Measurements from ENCODE around the gene KCNN4.

The KCNN4 gene

DNA sequence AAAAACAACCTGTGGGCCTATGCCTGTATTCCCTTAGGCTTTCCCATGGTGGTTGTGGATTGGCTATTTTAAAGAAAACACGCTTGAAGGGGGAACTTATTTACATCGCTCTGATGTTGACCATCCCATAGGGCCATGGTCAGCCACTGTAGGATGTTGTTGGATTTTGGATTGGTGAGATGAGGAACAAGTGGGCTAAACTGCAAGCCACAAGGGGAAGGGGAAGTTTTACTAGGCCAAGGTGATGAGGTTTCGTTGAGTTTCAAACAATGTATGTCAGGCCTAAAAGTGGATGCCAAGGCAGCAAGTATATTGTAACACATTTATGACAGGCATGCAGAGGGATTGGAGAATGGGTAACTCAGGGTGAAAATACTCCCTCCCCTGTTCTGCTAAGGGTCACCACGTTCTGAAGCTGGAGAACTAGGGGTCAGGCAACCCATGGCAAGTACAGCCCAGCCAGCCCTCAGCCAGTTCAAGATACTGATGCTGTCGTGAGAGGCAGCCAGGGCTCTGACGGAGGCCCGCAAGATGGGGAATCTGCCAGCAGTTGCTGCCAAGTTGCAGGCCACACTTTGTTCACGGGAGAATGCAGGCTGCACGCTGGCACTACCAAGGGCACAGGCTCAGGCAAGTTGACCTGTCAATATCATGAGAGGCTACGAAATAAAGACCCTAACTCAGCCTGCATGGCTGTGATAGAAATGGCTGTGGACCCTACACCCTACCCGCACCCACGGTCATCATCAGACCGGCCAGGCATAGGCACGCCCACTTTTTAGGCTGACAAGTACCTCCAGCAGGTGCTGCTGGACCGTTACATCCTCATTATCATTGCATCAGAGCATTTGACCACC, 53.8 kb downstream of the KCNN4 start:
- peaks cover 31% of the 10 kb centered on the region for H3K36me3 ChIP-seq (replicated peaks; ENCODE audit: low read depth, low read length)
- H3K4me2 ChIP-seq (ENCODE audit: low read length), result no peak overlapping the region
- H3K4me3 ChIP-seq (ENCODE audit: low read length), result no peak overlapping the region
- no peak overlapping the region for H3K27ac ChIP-seq (ENCODE audit: low read length)
- no peaks in the 10 kb centered on the region for H4K20me1 ChIP-seq (ENCODE audit: insufficient read depth, low read length)
- no peak overlapping the region for H3K9ac ChIP-seq (ENCODE audit: low read length)
- no peak overlapping the region for H2AFZ ChIP-seq (ENCODE audit: low read depth, low read length)
- no peaks in the 10 kb centered on the region for H3K27me3 ChIP-seq (ENCODE audit: low read depth, low read length)
- TF ChIP-seq, protein P1, sequence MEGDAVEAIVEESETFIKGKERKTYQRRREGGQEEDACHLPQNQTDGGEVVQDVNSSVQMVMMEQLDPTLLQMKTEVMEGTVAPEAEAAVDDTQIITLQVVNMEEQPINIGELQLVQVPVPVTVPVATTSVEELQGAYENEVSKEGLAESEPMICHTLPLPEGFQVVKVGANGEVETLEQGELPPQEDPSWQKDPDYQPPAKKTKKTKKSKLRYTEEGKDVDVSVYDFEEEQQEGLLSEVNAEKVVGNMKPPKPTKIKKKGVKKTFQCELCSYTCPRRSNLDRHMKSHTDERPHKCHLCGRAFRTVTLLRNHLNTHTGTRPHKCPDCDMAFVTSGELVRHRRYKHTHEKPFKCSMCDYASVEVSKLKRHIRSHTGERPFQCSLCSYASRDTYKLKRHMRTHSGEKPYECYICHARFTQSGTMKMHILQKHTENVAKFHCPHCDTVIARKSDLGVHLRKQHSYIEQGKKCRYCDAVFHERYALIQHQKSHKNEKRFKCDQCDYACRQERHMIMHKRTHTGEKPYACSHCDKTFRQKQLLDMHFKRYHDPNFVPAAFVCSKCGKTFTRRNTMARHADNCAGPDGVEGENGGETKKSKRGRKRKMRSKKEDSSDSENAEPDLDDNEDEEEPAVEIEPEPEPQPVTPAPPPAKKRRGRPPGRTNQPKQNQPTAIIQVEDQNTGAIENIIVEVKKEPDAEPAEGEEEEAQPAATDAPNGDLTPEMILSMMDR (IDR thresholded peaks at IDR 0.05; ENCODE audit: low read depth, low read length), result no peak
- no peak for TF ChIP-seq EZH2phosphoT487 (IDR thresholded peaks at IDR 0.05; ENCODE audit: low read depth)
- H3K4me1 ChIP-seq (ENCODE audit: low read length), result peaks cover 14% of the 10 kb centered on the region
- H3K9me3 ChIP-seq (ENCODE audit: insufficient read depth, low read length), result no peaks in the 10 kb centered on the region
- H3K79me2 ChIP-seq (ENCODE audit: low read length), result no peaks in the 10 kb centered on the region

DNA sequence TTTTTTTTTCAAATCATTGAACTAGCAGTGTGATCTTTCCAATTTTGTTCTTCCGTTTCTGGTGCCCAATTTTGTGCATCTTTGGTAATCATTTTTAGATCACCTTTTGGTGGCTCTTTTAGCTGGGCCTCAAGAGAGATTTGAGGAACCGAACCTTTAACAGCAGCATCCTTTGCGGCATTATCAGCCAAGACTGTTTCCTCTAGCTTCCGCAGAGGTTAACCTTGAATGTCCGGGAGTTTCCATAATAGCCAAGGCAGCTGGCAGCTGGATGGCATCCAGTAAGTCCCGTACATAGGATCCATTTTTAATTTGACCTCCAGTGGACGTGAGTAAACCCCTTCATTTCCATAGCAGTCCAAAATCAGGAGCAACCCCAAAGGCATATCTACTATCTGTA, 55.3 kb downstream of the KCNN4 start:
- H3K4me3 ChIP-seq (ENCODE audit: low read length), result no peak overlapping the region
- no peak for TF ChIP-seq EZH2phosphoT487 (IDR thresholded peaks at IDR 0.05; ENCODE audit: low read depth)
- TF ChIP-seq, protein P1 (IDR thresholded peaks at IDR 0.05; ENCODE audit: low read depth, low read length), result no peak

DNA sequence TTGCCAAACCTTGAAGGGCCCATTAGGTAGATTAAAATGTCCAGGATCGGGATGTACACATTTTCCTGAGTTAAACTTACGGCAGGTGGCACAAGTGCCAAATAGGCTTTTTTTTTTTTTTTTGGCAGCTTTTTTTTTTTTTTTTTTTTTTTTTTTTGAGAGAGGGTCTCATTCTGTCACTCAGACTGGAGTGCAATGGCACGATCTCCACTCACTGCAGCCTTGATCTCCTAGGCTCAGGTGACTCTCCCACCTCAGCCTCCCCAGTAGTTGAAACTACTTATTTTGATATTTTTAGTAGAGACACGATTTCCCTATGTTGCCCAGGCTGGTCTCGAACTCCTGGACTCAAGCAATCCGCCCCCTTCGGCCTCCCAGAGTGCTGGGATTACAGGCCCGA, 55.9 kb downstream of the KCNN4 start:
- no peaks in the 10 kb centered on the region for H3K9me3 ChIP-seq (ENCODE audit: insufficient read depth, low read length)
- H3K27me3 ChIP-seq (ENCODE audit: low read depth, low read length), result no peaks in the 10 kb centered on the region
- 0 out of 2 replicates have a peak overlapping the region, but pooled peaks have one; percentile 4 for H3K9ac ChIP-seq (ENCODE audit: low read length)
- no peaks in the 10 kb centered on the region for H4K20me1 ChIP-seq (ENCODE audit: insufficient read depth, low read length)
- TF ChIP-seq, protein P1 (IDR thresholded peaks at IDR 0.05; ENCODE audit: low read depth, low read length), result no peak
- no peak for TF ChIP-seq EZH2phosphoT487 (IDR thresholded peaks at IDR 0.05; ENCODE audit: low read depth)
- H3K4me3 ChIP-seq (ENCODE audit: low read length), result no peak overlapping the region
- H3K79me2 ChIP-seq (ENCODE audit: low read length), result no peaks in the 10 kb centered on the region
- H3K36me3 ChIP-seq (replicated peaks; ENCODE audit: low read depth, low read length), result peaks cover 14% of the 10 kb centered on the region
- peaks cover 14% of the 10 kb centered on the region for H3K4me1 ChIP-seq (ENCODE audit: low read length)
- peak overlapping the region; percentile 32 for H3K4me2 ChIP-seq (ENCODE audit: low read length)
- H3K27ac ChIP-seq (ENCODE audit: low read length), result no peak overlapping the region
- no peak overlapping the region for H2AFZ ChIP-seq (ENCODE audit: low read depth, low read length)

More for the DNA sequence above, 55.3 kb downstream of the KCNN4 start:
- H3K79me2 ChIP-seq (ENCODE audit: low read length), result no peaks in the 10 kb centered on the region
- H3K27ac ChIP-seq (ENCODE audit: low read length), result no peak overlapping the region; the same call in 1 of the 2 replicates
- H2AFZ ChIP-seq (ENCODE audit: low read depth, low read length), result no peak overlapping the region
- no peaks in the 10 kb centered on the region for H3K27me3 ChIP-seq (ENCODE audit: low read depth, low read length)
- H3K9ac ChIP-seq (ENCODE audit: low read length), result 0 out of 2 replicates have a peak overlapping the region, but pooled peaks have one; percentile 4
- peaks cover 18% of the 10 kb centered on the region for H3K36me3 ChIP-seq (replicated peaks; ENCODE audit: low read depth, low read length)
- no peaks in the 10 kb centered on the region for H3K9me3 ChIP-seq (ENCODE audit: insufficient read depth, low read length)
- H3K4me2 ChIP-seq (ENCODE audit: low read length), result peak overlapping the region; percentile 32
- H3K4me1 ChIP-seq (ENCODE audit: low read length), result peaks cover 14% of the 10 kb centered on the region
- H4K20me1 ChIP-seq (ENCODE audit: insufficient read depth, low read length), result no peaks in the 10 kb centered on the region

DNA sequence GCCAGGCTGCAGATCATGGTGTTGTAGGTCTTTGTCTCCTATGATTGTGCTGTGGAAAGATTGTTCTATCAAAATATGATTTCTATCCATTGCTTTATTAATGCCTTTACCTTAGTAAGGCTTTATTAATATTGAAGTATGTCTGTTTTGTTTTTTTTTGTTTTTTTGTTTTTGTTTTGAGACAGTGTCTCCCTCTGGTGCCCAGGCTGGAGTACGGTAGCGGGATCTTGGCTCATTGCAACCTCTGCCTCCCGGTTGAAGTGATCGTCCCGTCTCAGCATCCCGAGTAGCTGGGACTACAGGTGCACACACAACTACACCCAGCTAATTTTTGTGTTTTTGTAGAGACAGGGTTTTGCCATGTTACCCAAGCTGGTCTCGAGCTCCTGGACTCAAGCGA, 57.2 kb downstream of the KCNN4 start:
- Histone ChIP-seq H3K4me2 (ENCODE audit: low read length) (no peak overlapping the region), H4K20me1 (ENCODE audit: insufficient read depth, low read length) (no peaks in the 10 kb centered on the region), H3K27ac (ENCODE audit: low read length) (no peak overlapping the region), H3K79me2 (ENCODE audit: low read length) (no peaks in the 10 kb centered on the region), H3K4me1 (ENCODE audit: low read length) (peaks cover 14% of the 10 kb centered on the region), H3K4me3 (ENCODE audit: low read length) (no peak overlapping the region), H2AFZ (ENCODE audit: low read depth, low read length) (no peak overlapping the region), H3K36me3 (replicated peaks; ENCODE audit: low read depth, low read length) (peaks cover 3% of the 10 kb centered on the region), H3K9ac (ENCODE audit: low read length) (no peak overlapping the region), H3K27me3 (ENCODE audit: low read depth, low read length) (no peaks in the 10 kb centered on the region), H3K9me3 (ENCODE audit: insufficient read depth, low read length) (no peaks in the 10 kb centered on the region)
- no peak for TF ChIP-seq EZH2phosphoT487 (IDR thresholded peaks at IDR 0.05; ENCODE audit: low read depth)
